ENCODE data around the gene WFDC1. TPM values are rescaled to one million over a fixed set of nuclear protein-coding genes. Genes with fewer than 3 reads are reported as not detected.

WFDC1 gene
- total and polyA plus RNA-seq, 2 of the 4 experiments (the other 2 are of a cell fraction), result 4.7 to 6.8 TPM

DNA sequence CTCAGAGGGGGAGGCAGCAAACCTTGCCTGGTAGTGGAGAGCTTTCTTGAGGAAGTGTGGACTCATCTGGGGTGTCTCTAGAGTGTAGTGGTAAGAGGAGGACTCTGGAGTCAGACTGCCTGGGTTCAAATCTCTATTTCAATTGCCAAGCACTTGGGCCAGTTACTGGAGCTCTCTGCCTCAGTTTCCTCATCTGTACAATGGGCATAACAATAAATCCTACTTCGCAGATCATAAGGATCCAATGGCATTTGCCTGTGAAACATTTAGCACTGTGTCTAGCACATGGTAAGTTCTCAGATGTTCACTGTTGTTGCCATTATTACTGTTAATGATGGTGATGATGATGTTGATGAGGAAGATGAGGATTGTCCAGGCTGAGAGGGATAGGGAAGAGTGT is 23.6 kb upstream of the WFDC1 start:
- Histone ChIP-seq H3K4me2 (ENCODE audit: low read depth, low read length) (no peak overlapping the region), H3K9me1 (ENCODE audit: insufficient read depth, low read length) (no peaks in the 10 kb centered on the region), H4K8ac (ENCODE audit: low read depth in 2 of 2, low read length in 2 of 2) (no peak overlapping the region), H2BK20ac (ENCODE audit: low read depth, low read length) (no peak overlapping the region), H2AFZ (replicated peaks; ENCODE audit: low read length, poor library complexity) (no peak overlapping the region), H2BK15ac (ENCODE audit: low read depth, low read length) (no peak overlapping the region), H3K27ac (ENCODE audit: insufficient read depth, low read length) (no peak overlapping the region), H3K79me1 (ENCODE audit: low read depth in 1 of 2, low read length in 2 of 2) (no peaks in the 10 kb centered on the region), H2BK120ac (ENCODE audit: low read depth, low read length) (no peak overlapping the region), H2AK5ac (ENCODE audit: low read depth, low read length) (no peak overlapping the region), H3K23ac (ENCODE audit: low read depth, low read length) (no peak overlapping the region), H2BK5ac (ENCODE audit: low read depth, low read length, poor library complexity, severe bottlenecking) (no peak overlapping the region), H4K5ac (ENCODE audit: low read depth, low read length) (no peak overlapping the region), H3K9ac (ENCODE audit: low read depth, low read length) (no peak overlapping the region), H3K4me3 (ENCODE audit: insufficient read depth, low read depth, low read length) (no peak overlapping the region), H3K4ac (ENCODE audit: low read depth, low read length) (no peak overlapping the region), H3K18ac (ENCODE audit: low read depth, low read length) (no peak overlapping the region), H2AK9ac (replicated peaks; ENCODE audit: low read depth, low read length, poor library complexity) (no peak overlapping the region), H4K20me1 (ENCODE audit: insufficient read depth, low read length) (no peaks in the 10 kb centered on the region), H3K36me3 (ENCODE audit: control insufficient read depth, insufficient read depth, low read length) (no peaks in the 10 kb centered on the region), H3K27me3 (ENCODE audit: control insufficient read depth, insufficient read depth, low read length) (peaks cover 56% of the 10 kb centered on the region), H3K56ac (ENCODE audit: extremely low read depth, insufficient read depth, low read length) (no peak overlapping the region), H3K9me3 (ENCODE audit: control insufficient read depth, insufficient read depth, low read length) (no peaks in the 10 kb centered on the region; the same call in 1 of the 2 replicates), H3K14ac (replicated peaks; ENCODE audit: low read depth, low read length) (no peak overlapping the region), H4K91ac (ENCODE audit: insufficient read depth, low read depth, low read length) (no peak overlapping the region), H3K4me1 (ENCODE audit: control insufficient read depth, insufficient read depth, low read length) (no peaks in the 10 kb centered on the region)
- no TSS peak for BruUV-seq (replicated peaks)
- DNase-seq (no peak), ATAC-seq (ENCODE audit: low read depth) (no peak)
- intact Hi-C loops (cut with micrococcal nuclease), result no loop called here
- CTCF ChIA-PET, result no interaction called here
- dilution Hi-C loops (cut with HindIII; ENCODE audit: low sequenced_read_pairs, unreplicated experiment), result no loop called here
- TF ChIP-seq RCOR1 (IDR thresholded peaks at IDR 0.05; ENCODE audit: insufficient replicate concordance, low read length) (no peak), NFE2L2 (IDR thresholded peaks at IDR 0.05; ENCODE audit: low read depth, low read length) (no peak), RFX5 (IDR thresholded peaks at IDR 0.05; ENCODE audit: low read depth, low read length) (no peak), SMC3 (IDR thresholded peaks at IDR 0.05; ENCODE audit: low read depth, low read length) (no peak), MAZ (IDR thresholded peaks at IDR 0.05; ENCODE audit: borderline replicate concordance, low read depth, low read length) (no peak), BHLHE40 (IDR thresholded peaks at IDR 0.05; ENCODE audit: low read depth, low read length) (no peak), MAFK (IDR thresholded peaks at IDR 0.05; ENCODE audit: low read depth, low read length) (no peak), CHD1 (IDR thresholded peaks at IDR 0.05; ENCODE audit: low read depth, low read length) (no peak), RAD21 (IDR thresholded peaks at IDR 0.05; ENCODE audit: low read length) (no peak), MXI1 (IDR thresholded peaks at IDR 0.05; ENCODE audit: borderline replicate concordance, low read depth, low read length) (no peak), CEBPB (IDR thresholded peaks at IDR 0.05; ENCODE audit: low read depth, low read length) (no peak), POLR2A (IDR thresholded peaks at IDR 0.05; ENCODE audit: low read depth, low read length) (no peak), FOS (IDR thresholded peaks at IDR 0.05; ENCODE audit: low read depth, low read length) (no peak)
- TF ChIP-seq, protein P1, sequence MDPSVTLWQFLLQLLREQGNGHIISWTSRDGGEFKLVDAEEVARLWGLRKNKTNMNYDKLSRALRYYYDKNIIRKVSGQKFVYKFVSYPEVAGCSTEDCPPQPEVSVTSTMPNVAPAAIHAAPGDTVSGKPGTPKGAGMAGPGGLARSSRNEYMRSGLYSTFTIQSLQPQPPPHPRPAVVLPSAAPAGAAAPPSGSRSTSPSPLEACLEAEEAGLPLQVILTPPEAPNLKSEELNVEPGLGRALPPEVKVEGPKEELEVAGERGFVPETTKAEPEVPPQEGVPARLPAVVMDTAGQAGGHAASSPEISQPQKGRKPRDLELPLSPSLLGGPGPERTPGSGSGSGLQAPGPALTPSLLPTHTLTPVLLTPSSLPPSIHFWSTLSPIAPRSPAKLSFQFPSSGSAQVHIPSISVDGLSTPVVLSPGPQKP (IDR thresholded peaks at IDR 0.05; ENCODE audit: borderline replicate concordance, low read depth, low read length), result no peak
- TF ChIP-seq, protein P2, sequence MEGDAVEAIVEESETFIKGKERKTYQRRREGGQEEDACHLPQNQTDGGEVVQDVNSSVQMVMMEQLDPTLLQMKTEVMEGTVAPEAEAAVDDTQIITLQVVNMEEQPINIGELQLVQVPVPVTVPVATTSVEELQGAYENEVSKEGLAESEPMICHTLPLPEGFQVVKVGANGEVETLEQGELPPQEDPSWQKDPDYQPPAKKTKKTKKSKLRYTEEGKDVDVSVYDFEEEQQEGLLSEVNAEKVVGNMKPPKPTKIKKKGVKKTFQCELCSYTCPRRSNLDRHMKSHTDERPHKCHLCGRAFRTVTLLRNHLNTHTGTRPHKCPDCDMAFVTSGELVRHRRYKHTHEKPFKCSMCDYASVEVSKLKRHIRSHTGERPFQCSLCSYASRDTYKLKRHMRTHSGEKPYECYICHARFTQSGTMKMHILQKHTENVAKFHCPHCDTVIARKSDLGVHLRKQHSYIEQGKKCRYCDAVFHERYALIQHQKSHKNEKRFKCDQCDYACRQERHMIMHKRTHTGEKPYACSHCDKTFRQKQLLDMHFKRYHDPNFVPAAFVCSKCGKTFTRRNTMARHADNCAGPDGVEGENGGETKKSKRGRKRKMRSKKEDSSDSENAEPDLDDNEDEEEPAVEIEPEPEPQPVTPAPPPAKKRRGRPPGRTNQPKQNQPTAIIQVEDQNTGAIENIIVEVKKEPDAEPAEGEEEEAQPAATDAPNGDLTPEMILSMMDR (conservative IDR thresholded peaks at IDR 0.05; ENCODE audit: low read depth, low read length), result no peak
- TF ChIP-seq, protein P3, sequence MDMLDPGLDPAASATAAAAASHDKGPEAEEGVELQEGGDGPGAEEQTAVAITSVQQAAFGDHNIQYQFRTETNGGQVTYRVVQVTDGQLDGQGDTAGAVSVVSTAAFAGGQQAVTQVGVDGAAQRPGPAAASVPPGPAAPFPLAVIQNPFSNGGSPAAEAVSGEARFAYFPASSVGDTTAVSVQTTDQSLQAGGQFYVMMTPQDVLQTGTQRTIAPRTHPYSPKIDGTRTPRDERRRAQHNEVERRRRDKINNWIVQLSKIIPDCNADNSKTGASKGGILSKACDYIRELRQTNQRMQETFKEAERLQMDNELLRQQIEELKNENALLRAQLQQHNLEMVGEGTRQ (IDR thresholded peaks at IDR 0.05; ENCODE audit: low read depth, low read length), result no peak
- 83% methylated on average over 1 of the region's 1 CpG; no CpG with 5 or more reads in 1 of the 2 experiments for WGBS, 2 experiments (ENCODE audit: extremely low coverage in 2 of 2, insufficient read length in 1 of 2)
- in situ Hi-C loops (cut with MboI; ENCODE audit: low sequenced_read_pairs), result no loop called here
- POLR2A ChIA-PET (ENCODE audit: unreplicated experiment), result no interaction called here

Data from IMR-90 (cell line).